ENCODE measurements around the gene RET.

RET gene

GRCh38 chr10:43062402-43063160 lies 14.3 kb upstream of the RET start:
- no peak for DNase-seq (ENCODE audit: low read depth in 3 of 3)

- no peak for DNase-seq (ENCODE audit: low read depth in 3 of 3)
Observed at GRCh38 chr10:43064331-43065075, 12.4 kb upstream of the RET start.

- DNase-seq (ENCODE audit: low read depth in 3 of 3): no peak
Observed at GRCh38 chr10:43065234-43065633, 11.6 kb upstream of the RET start.

- DNase-seq (ENCODE audit: low read depth in 3 of 3): no peak
Observed at GRCh38 chr10:43065761-43066160, 11.1 kb upstream of the RET start.

- DNase-seq (ENCODE audit: low read depth in 3 of 3): no peak
Observed at GRCh38 chr10:43066481-43066880, 10.4 kb upstream of the RET start.

- no peak for DNase-seq (ENCODE audit: low read depth in 3 of 3)
Observed at GRCh38 chr10:43067391-43068135, 9.3 kb upstream of the RET start.

GRCh38 chr10:43068136-43068395 lies 8.8 kb upstream of the RET start:
- no peak for DNase-seq (ENCODE audit: low read depth in 3 of 3)

- no peak for DNase-seq (ENCODE audit: low read depth in 3 of 3)
Observed at GRCh38 chr10:43068471-43069210, 8.2 kb upstream of the RET start.

GRCh38 chr10:43069211-43069515 lies 7.7 kb upstream of the RET start:
- DNase-seq (ENCODE audit: low read depth in 3 of 3): no peak

- no peak for DNase-seq (ENCODE audit: low read depth in 3 of 3)
Observed at GRCh38 chr10:43069579-43069978, 7.3 kb upstream of the RET start.

- no peak for DNase-seq (ENCODE audit: low read depth in 3 of 3)
Observed at GRCh38 chr10:43070121-43071085, 6.5 kb upstream of the RET start.

GRCh38 chr10:43071865-43072650 lies 4.8 kb upstream of the RET start:
- DNase-seq (ENCODE audit: low read depth in 3 of 3): no peak

- no peak for DNase-seq (ENCODE audit: low read depth in 3 of 3)
Observed at GRCh38 chr10:43073191-43073590, 3.7 kb upstream of the RET start.

GRCh38 chr10:43073721-43074120 lies 3.1 kb upstream of the RET start:
- no peak for DNase-seq (ENCODE audit: low read depth in 3 of 3)

GRCh38 chr10:43074409-43074808 lies 2.5 kb upstream of the RET start:
- DNase-seq (ENCODE audit: low read depth in 3 of 3): no peak

- no peak for DNase-seq (ENCODE audit: low read depth in 3 of 3)
Observed at GRCh38 chr10:43074827-43075611, 1.9 kb upstream of the RET start.

- DNase-seq (ENCODE audit: low read depth in 3 of 3): no peak
Observed at GRCh38 chr10:43075612-43076003, 1.3 kb upstream of the RET start.

- DNase-seq (ENCODE audit: low read depth in 3 of 3): no peak
Observed at GRCh38 chr10:43076311-43076875, 476 bp upstream of the RET start.

GRCh38 chr10:43077421-43078171 lies 727 bp downstream of the RET start:
- DNase-seq (ENCODE audit: low read depth in 3 of 3): no peak
